Caco-2 (cell line): ENCODE data around the gene TMPRSS11F. TPM values are rescaled to one million over a fixed set of nuclear protein-coding genes. Genes with fewer than 3 reads are reported as not detected.

Source experiments
- BruUV-seq: library from RNA; stranded (reverse); fragments of 400-500 nt; replicated peaks from 2 replicates; lab custom pipeline; 2021; lab: Mats Ljungman, UMichigan
- CTCF ChIA-PET: fragments of 300-600 bp; sonication (Branson Sonifier 250); formaldehyde crosslinking; loops from one replicate; lab custom pipeline; 2022; ENCODE audit warnings: antibody characterized with exemption; lab: Charles Lee
- POLR2A ChIA-PET: fragments of 300-600 bp; sonication (Branson Sonifier 250); formaldehyde crosslinking; loops from one replicate; lab custom pipeline; 2022; ENCODE audit warnings: antibody characterized with exemption; lab: Charles Lee
- DNase-seq, 2 experiments: peaks; one replicate each; pipeline versions ENCODE4 v3.0.0 to v3.0.0-alpha.2; 2020 to 2022
- H3K27me3 ChIP-seq: replicated peaks from 2 replicates; pipeline ENCODE4 v1.6.0; 2011; ENCODE audit warnings: low read length; ENCODE audit not compliant: control insufficient read depth, insufficient read depth
- H3K36me3 ChIP-seq: 2 replicates; pipeline ENCODE4 v1.5.1; 2011; ENCODE audit warnings: low read length; ENCODE audit not compliant: control insufficient read depth, insufficient read depth
- H3K4me1 ChIP-seq: fragments of 250-450 bp; sonication (Bioruptor Pico); 2 replicates; pipeline ENCODE4 v1.5.1; 2020; ENCODE audit warnings: mild to moderate bottlenecking
- H3K4me3 ChIP-seq: 2 replicates; pipeline ENCODE4 v1.5.1; 2011; ENCODE audit warnings: low read depth, mild to moderate bottlenecking, control low read depth, low read length
- H3K9me3 ChIP-seq: fragments of 250-450 bp; sonication (Bioruptor Pico); 2 replicates; pipeline ENCODE4 v1.5.1; 2020; ENCODE audit warnings: mild to moderate bottlenecking, moderate library complexity
- H3K27ac Mint-ChIP-seq: one replicate; pipeline ENCODE4 v1.8.0; 2022; ENCODE audit warnings: mixed read lengths; ENCODE audit not compliant: unreplicated experiment
- H3K27me3 Mint-ChIP-seq: one replicate; pipeline ENCODE4 v1.8.0; 2022; ENCODE audit warnings: mixed read lengths; ENCODE audit not compliant: insufficient read depth, unreplicated experiment
- H3K36me3 Mint-ChIP-seq: one replicate; pipeline ENCODE4 v1.8.0; 2022; ENCODE audit warnings: mild to moderate bottlenecking, mixed read lengths; ENCODE audit not compliant: insufficient read depth, unreplicated experiment
- H3K4me1 Mint-ChIP-seq: one replicate; pipeline ENCODE4 v1.8.0; 2022; ENCODE audit warnings: low read depth, mixed read lengths; ENCODE audit not compliant: unreplicated experiment
- H3K4me3 Mint-ChIP-seq: one replicate; pipeline ENCODE4 v1.8.0; 2022; ENCODE audit warnings: mild to moderate bottlenecking, moderate library complexity, mixed read lengths; ENCODE audit not compliant: unreplicated experiment
- H3K9me3 Mint-ChIP-seq: one replicate; pipeline ENCODE4 v1.8.0; 2022; ENCODE audit warnings: mixed read lengths; ENCODE audit not compliant: unreplicated experiment
- intact Hi-C: fragments of 100-400 bp; cut with micrococcal nuclease; formaldehyde crosslinking; loops from one replicate; pipeline ENCODE4 v1.10.0; 2022; ENCODE audit not compliant: unreplicated experiment
- total RNA-seq: library from RNA; stranded (reverse); gene quantifications from 2 replicates; pipeline ENCODE4 v1.2.3, GENCODE V29; 2022
- TF ChIP-seq, protein P1 (sequence below), 2 experiments: fragments of 200-600 bp in 1 of 2; IDR thresholded peaks; 1 replicate in 1 of 2; 2 replicates in 1 of 2; pipeline versions ENCODE4 v1.5.1 to v1.8.0; 2011 to 2022; ENCODE audit warnings: antibody characterized with exemption in 1 of 2, control low read depth in 1 of 2, inconsistent platforms in 1 of 2, low read depth in 1 of 2, low read length in 1 of 2, mild to moderate bottlenecking in 1 of 2, moderate library complexity in 1 of 2; ENCODE audit not compliant: insufficient read depth in 1 of 2, severe bottlenecking in 1 of 2, unreplicated experiment in 1 of 2

The TMPRSS11F gene
- total RNA-seq, 1 experiment from 2014 or later, result not detected

DNA sequence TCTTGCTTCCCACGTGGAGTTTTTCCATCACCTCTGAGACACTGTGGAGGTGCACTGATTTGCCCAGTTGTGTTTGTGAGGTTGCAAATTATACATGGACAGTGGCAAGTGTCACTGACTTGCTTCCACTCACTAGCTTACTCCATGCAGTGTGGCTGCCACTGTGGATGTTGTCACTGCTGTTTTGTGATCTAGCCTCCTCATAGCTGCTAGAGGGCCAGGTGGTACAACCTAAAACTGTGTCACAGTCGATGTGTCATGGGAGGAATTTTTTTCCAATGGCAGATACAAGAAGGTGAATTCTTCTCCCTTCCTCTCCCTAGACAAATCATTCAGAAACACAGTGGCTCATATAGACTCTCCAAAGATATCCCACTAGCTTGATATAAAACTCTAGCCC, 37.5 kb upstream of the TMPRSS11F start:
- Mint-ChIP-seq H3K27me3 (peaks cover 4% of the 10 kb centered on the region), H3K4me1 (no peaks in the 10 kb centered on the region), H3K4me3 (no peak overlapping the region), H3K27ac (no peak overlapping the region), H3K36me3 (no peaks in the 10 kb centered on the region), H3K9me3 (no peaks in the 10 kb centered on the region)
- Histone ChIP-seq H3K4me1 (no peaks in the 10 kb centered on the region), H3K27me3 (no peaks in the 10 kb centered on the region), H3K9me3 (no peaks in the 10 kb centered on the region), H3K36me3 (no peaks in the 10 kb centered on the region), H3K4me3 (no peak overlapping the region)
- intact Hi-C loops, result no loop called here
- CTCF ChIA-PET, result no interaction called here
- no peak for DNase-seq
- TF ChIP-seq, protein P1, sequence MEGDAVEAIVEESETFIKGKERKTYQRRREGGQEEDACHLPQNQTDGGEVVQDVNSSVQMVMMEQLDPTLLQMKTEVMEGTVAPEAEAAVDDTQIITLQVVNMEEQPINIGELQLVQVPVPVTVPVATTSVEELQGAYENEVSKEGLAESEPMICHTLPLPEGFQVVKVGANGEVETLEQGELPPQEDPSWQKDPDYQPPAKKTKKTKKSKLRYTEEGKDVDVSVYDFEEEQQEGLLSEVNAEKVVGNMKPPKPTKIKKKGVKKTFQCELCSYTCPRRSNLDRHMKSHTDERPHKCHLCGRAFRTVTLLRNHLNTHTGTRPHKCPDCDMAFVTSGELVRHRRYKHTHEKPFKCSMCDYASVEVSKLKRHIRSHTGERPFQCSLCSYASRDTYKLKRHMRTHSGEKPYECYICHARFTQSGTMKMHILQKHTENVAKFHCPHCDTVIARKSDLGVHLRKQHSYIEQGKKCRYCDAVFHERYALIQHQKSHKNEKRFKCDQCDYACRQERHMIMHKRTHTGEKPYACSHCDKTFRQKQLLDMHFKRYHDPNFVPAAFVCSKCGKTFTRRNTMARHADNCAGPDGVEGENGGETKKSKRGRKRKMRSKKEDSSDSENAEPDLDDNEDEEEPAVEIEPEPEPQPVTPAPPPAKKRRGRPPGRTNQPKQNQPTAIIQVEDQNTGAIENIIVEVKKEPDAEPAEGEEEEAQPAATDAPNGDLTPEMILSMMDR (IDR thresholded peaks at IDR 0.05; ENCODE audit: insufficient read depth in 1 of 2, low read depth in 1 of 2, low read length in 1 of 2, severe bottlenecking in 1 of 2, unreplicated experiment in 1 of 2), result no peak
- POLR2A ChIA-PET, result no interaction called here
- no TSS peak for BruUV-seq

DNA sequence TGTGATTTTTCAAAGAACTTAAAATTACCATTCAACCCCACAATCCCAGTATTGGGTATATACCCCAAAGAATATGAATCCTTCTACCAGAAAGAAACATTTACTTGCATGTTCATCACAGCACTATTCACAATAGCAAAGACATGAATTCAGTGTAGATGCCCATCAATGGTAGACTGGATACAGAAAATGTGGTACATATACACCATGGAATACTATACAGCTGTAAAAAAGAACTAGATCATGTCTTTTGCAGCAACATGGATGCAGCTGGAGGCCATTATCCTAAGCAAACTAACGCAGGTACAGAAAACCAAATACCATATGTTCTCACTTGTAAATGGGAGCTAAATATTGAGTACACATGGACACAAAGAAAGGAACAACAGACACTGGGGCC, 34.1 kb upstream of the TMPRSS11F start:
- ChIA-PET POLR2A (no interaction called here), CTCF (no interaction called here)
- Histone ChIP-seq H3K36me3 (no peaks in the 10 kb centered on the region), H3K4me3 (no peak overlapping the region), H3K4me1 (no peaks in the 10 kb centered on the region), H3K27me3 (no peaks in the 10 kb centered on the region), H3K9me3 (no peaks in the 10 kb centered on the region)
- BruUV-seq, result no TSS peak
- TF ChIP-seq, protein P1 (IDR thresholded peaks at IDR 0.05; ENCODE audit: insufficient read depth in 1 of 2, low read depth in 1 of 2, low read length in 1 of 2, severe bottlenecking in 1 of 2, unreplicated experiment in 1 of 2), result no peak
- H3K36me3 Mint-ChIP-seq, result no peaks in the 10 kb centered on the region
- H3K9me3 Mint-ChIP-seq, result peaks cover 10% of the 10 kb centered on the region
- H3K27me3 Mint-ChIP-seq, result peaks cover 4% of the 10 kb centered on the region
- intact Hi-C loops, result no loop called here
- H3K4me3 Mint-ChIP-seq, result no peak overlapping the region
- no peak for DNase-seq
- H3K4me1 Mint-ChIP-seq, result no peaks in the 10 kb centered on the region
- H3K27ac Mint-ChIP-seq, result no peak overlapping the region

GRCh38 chr4:68162196-68162595, 32.5 kb upstream of the TMPRSS11F start:
- Mint-ChIP-seq H3K27me3 (peaks cover 4% of the 10 kb centered on the region), H3K4me3 (no peak overlapping the region), H3K9me3 (peaks cover 10% of the 10 kb centered on the region), H3K4me1 (no peaks in the 10 kb centered on the region), H3K27ac (no peak overlapping the region), H3K36me3 (no peaks in the 10 kb centered on the region)
- H3K4me1 ChIP-seq, result no peaks in the 10 kb centered on the region
- H3K9me3 ChIP-seq, result no peaks in the 10 kb centered on the region
- no peaks in the 10 kb centered on the region for H3K36me3 ChIP-seq
- ChIA-PET POLR2A (no interaction called here), CTCF (no interaction called here)
- TF ChIP-seq, protein P1 (IDR thresholded peaks at IDR 0.05; ENCODE audit: insufficient read depth in 1 of 2, low read depth in 1 of 2, low read length in 1 of 2, severe bottlenecking in 1 of 2, unreplicated experiment in 1 of 2), result no peak
- no TSS peak for BruUV-seq
- DNase-seq, result no peak
- H3K27me3 ChIP-seq, result no peaks in the 10 kb centered on the region
- H3K4me3 ChIP-seq, result no peak overlapping the region
- intact Hi-C loops, result no loop called here
